OCI-LY7 (cell line): Measurements from ENCODE around the gene CLCNKB.

Experiments used
- CTCF ChIP-seq: fragments of 200-600 bp; sonication (generic); conservative IDR thresholded peaks from 2 replicates; pipeline ENCODE4 v1.5.1; 2014; ENCODE audit warnings: mild to moderate bottlenecking, antibody characterized with exemption, low read length, moderate library complexity, mixed read lengths
- EZH2phosphoT487 ChIP-seq: fragments of 200-600 bp; sonication (generic); IDR thresholded peaks from 2 replicates; pipeline ENCODE4 v1.6.1; 2018; ENCODE audit warnings: low read depth, borderline replicate concordance, mild to moderate bottlenecking, mixed run types, antibody characterized with exemption, low read length, moderate library complexity, mixed read lengths

DNA sequence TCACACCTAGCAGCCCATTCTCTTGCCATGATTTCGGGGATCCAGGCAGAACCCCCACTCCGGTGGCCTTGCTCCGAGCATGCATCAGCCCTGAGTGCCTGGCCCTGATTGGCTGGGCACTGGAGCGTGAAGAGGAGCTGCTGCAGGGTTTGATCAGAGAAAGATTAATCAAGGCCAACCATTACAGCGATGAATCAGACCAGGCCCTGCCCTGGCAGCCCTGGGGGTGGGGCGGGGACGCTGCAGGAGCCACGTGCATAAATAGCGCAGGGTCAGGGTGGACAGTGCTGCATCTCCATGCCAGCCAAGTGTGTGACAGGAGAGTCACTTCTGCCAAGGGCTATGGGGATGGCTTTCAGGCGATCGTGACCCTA, 33.3 kb downstream of the CLCNKB start:
- no peak for TF ChIP-seq CTCF
- TF ChIP-seq EZH2phosphoT487, result no peak
